GM23338 (cell line): ENCODE data around the gene GPR25. TPM values are rescaled to one million over a fixed set of nuclear protein-coding genes. Genes with fewer than 3 reads are reported as not detected.

ENCODE experiments used
- ATAC-seq: fragments of 200-7000 bp; cut with Tn5 transposase; 3 replicates; pipeline ENCODE4 v1.9.1; 2020
- DNase-seq: peaks from one replicate; pipeline ENCODE4 v3.0.0-alpha.2; 2015; ENCODE audit warnings: low spot score
- H2AFZ ChIP-seq: fragments of 200-600 bp; sonication (generic); 2 replicates; pipeline ENCODE4 v1.8.0; 2016; ENCODE audit warnings: antibody characterized with exemption, mild to moderate bottlenecking, moderate library complexity
- H3F3A ChIP-seq: fragments of 200-600 bp; sonication (generic); replicated peaks from 2 replicates; pipeline ENCODE4 v1.8.0; 2017; ENCODE audit warnings: antibody characterized with exemption, mixed run types, low read depth
- H3K27ac ChIP-seq: fragments of 200-600 bp; sonication (generic); 2 replicates; pipeline ENCODE4 v1.6.1; 2016; ENCODE audit warnings: low read depth
- H3K27me3 ChIP-seq: fragments of 200-600 bp; sonication (generic); 2 replicates; pipeline ENCODE4 v1.8.0; 2016; ENCODE audit warnings: mild to moderate bottlenecking, mixed run types, moderate library complexity; ENCODE audit not compliant: insufficient read depth
- H3K36me3 ChIP-seq: fragments of 200-600 bp; sonication (generic); 2 replicates; pipeline ENCODE4 v1.8.0; 2016; ENCODE audit warnings: mild to moderate bottlenecking; ENCODE audit not compliant: insufficient read depth
- H3K4me1 ChIP-seq: fragments of 200-600 bp; sonication (generic); 2 replicates; pipeline ENCODE4 v1.8.0; 2016; ENCODE audit warnings: mild to moderate bottlenecking, moderate library complexity; ENCODE audit not compliant: insufficient read depth
- H3K4me2 ChIP-seq: fragments of 200-600 bp; sonication (generic); 2 replicates; pipeline ENCODE4 v1.7.1; 2017; ENCODE audit warnings: mixed run types
- H3K4me3 ChIP-seq: fragments of 200-600 bp; sonication (generic); 2 replicates; pipeline ENCODE4 v1.6.1; 2016; ENCODE audit warnings: mixed run types
- H3K79me2 ChIP-seq: fragments of 200-600 bp; sonication (generic); replicated peaks from 2 replicates; pipeline ENCODE4 v1.8.0; 2017; ENCODE audit warnings: mild to moderate bottlenecking; ENCODE audit not compliant: insufficient read depth
- H3K9me2 ChIP-seq: fragments of 200-600 bp; sonication (generic); 2 replicates; pipeline ENCODE4 v1.8.0; 2017; ENCODE audit not compliant: insufficient read depth
- H4K20me1 ChIP-seq: fragments of 200-600 bp; sonication (generic); replicated peaks from 2 replicates; pipeline ENCODE4 v1.8.0; 2017; ENCODE audit warnings: mild to moderate bottlenecking; ENCODE audit not compliant: insufficient read depth
- H3K27ac Mint-ChIP-seq: 2 replicates; pipeline ENCODE4 v1.8.0; 2020; ENCODE audit warnings: inconsistent platforms, mild to moderate bottlenecking, moderate library complexity, mixed read lengths
- H3K27me3 Mint-ChIP-seq: 3 replicates; pipeline ENCODE4 v1.8.0; 2022; ENCODE audit warnings: low read depth, mild to moderate bottlenecking, moderate library complexity, mixed read lengths, inconsistent platforms; ENCODE audit not compliant: insufficient read depth, poor library complexity
- H3K36me3 Mint-ChIP-seq: 3 replicates; pipeline ENCODE4 v1.8.0; 2021; ENCODE audit warnings: low read depth, mild to moderate bottlenecking, inconsistent platforms, moderate library complexity, mixed read lengths
- H3K4me1 Mint-ChIP-seq: 3 replicates; pipeline ENCODE4 v1.8.0; 2020; ENCODE audit warnings: mild to moderate bottlenecking, inconsistent platforms, mixed read lengths
- H3K4me3 Mint-ChIP-seq: 3 replicates; pipeline ENCODE4 v1.8.0; 2021; ENCODE audit warnings: moderate library complexity, mild to moderate bottlenecking, inconsistent platforms, mixed read lengths
- H3K9me3 Mint-ChIP-seq: 3 replicates; pipeline ENCODE4 v1.8.0; 2020; ENCODE audit warnings: moderate library complexity, mild to moderate bottlenecking, inconsistent platforms, mixed read lengths
- CREB1 ChIP-seq: fragments of 250-450 bp; sonication (Bioruptor Pico); IDR thresholded peaks from 2 replicates; pipeline ENCODE4 v1.5.0; 2020; ENCODE audit warnings: low read depth, mild to moderate bottlenecking, moderate library complexity
- EZH2phosphoT487 ChIP-seq: fragments of 200-600 bp; sonication (generic); IDR thresholded peaks from one replicate; pipeline ENCODE4 v1.8.1; 2018; ENCODE audit warnings: antibody characterized with exemption; ENCODE audit not compliant: unreplicated experiment
- JUNB ChIP-seq: IDR thresholded peaks from one replicate; pipeline ENCODE4 v1.6.1; 2016; ENCODE audit warnings: antibody characterized with exemption; ENCODE audit not compliant: unreplicated experiment
- NANOG ChIP-seq: IDR thresholded peaks from 2 replicates; pipeline ENCODE4 v1.6.1; 2016; ENCODE audit warnings: antibody characterized with exemption, borderline replicate concordance
- POLR2AphosphoS5 ChIP-seq: IDR thresholded peaks from 2 replicates; pipeline ENCODE4 v1.6.1; 2016; ENCODE audit warnings: antibody characterized with exemption, low read depth
- STAT1 ChIP-seq: IDR thresholded peaks from one replicate; pipeline ENCODE4 v1.6.1; 2016; ENCODE audit warnings: antibody characterized with exemption; ENCODE audit not compliant: unreplicated experiment
- ZNF331 ChIP-seq: fragments of 250-450 bp; sonication (Bioruptor Pico); IDR thresholded peaks from 2 replicates; pipeline ENCODE4 v1.5.0; 2020; ENCODE audit warnings: low read depth, mild to moderate bottlenecking, moderate library complexity
- polyA plus RNA-seq: library from polyadenylated mRNA; unstranded; fragments of >200 nt; fragmentation: Nextera tagmentation; extraction: Ambion mirVana; gene quantifications from 2 replicates; pipeline ENCODE4 v1.2.1, GENCODE V29; 2016
- total RNA-seq: library from RNA; depleted of rRNA; stranded (reverse); fragments of >200 nt; shearing (Covaris generic); gene quantifications from 2 replicates; pipeline ENCODE4 v1.2.3, GENCODE V29; 2014
- TF ChIP-seq, protein P1 (sequence below): IDR thresholded peaks from one replicate; pipeline ENCODE4 v1.6.1; 2018; ENCODE audit warnings: antibody characterized with exemption; ENCODE audit not compliant: unreplicated experiment
- TF ChIP-seq, protein P2 (sequence below): fragments of 250-450 bp; sonication (Bioruptor Pico); IDR thresholded peaks from 2 replicates; pipeline ENCODE4 v1.5.0; 2020; ENCODE audit warnings: mild to moderate bottlenecking, moderate library complexity
- TF ChIP-seq, protein P3 (sequence below): IDR thresholded peaks from 2 replicates; pipeline ENCODE4 v1.6.1; 2016; ENCODE audit warnings: antibody characterized with exemption

The GPR25 gene
- total and polyA plus RNA-seq, 2 experiments from 2014 or later, result not detected

DNA sequence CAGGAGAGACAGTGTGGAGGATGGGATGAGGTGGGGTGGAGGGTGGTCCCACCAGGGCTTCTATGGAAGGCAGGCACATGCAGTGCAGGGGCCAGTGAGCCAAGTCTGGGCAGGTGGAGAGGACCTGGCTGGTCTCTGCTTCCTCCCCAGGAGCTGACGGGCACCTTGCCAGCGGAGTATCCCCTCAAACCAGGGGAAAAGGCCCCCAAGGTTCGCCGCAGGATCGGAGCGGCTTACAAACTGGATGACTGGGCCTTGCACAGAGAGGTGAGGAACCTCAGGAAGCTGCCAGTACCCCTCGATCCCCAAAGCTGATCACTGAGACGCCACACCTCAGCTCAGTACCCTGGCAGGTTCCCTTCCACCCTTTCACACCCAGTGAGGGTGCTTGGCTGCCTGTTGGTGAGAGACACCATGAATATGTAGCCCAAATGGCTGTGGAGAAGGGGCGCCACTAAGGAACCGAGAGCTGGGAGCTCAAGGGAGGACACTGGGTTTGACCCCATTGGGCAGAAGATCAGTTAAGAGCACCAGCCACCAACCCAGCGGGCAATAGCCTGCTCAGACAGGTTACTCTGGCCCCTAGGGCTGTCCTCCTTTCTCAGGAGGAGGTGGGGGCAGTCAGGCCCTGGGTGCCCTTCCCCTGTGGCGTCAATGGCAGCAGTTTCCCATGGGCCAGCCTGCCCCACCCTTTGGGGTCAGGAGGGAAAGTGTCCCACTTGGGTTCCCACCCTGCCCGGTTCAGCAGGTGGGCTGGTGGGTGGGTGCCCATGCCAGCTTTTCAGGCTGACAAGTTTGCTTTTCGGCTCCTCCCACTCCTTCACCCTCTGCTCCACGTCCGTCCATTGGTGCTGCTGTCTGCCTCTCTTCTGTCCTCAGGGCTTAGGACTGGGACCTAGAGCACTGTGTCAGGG, 27.4 kb downstream of the GPR25 start:
- Histone ChIP-seq H2AFZ (no peak overlapping the region), H3K4me3 (no peak overlapping the region), H3K4me1 (peaks cover 18% of the 10 kb centered on the region), H3K9me2 (no peaks in the 10 kb centered on the region), H3F3A (no peaks in the 10 kb centered on the region), H3K27me3 (no peaks in the 10 kb centered on the region), H3K36me3 (peaks cover 5% of the 10 kb centered on the region; the same call in 1 of the 2 replicates), H3K27ac (no peak overlapping the region), H4K20me1 (no peaks in the 10 kb centered on the region; the same call in none of the 2 replicates), H3K79me2 (peaks cover 30% of the 10 kb centered on the region), H3K4me2 (no peak overlapping the region)
- Mint-ChIP-seq H3K27me3 (peaks cover 9% of the 10 kb centered on the region), H3K9me3 (no peaks in the 10 kb centered on the region), H3K27ac (no peak overlapping the region), H3K36me3 (peaks cover 67% of the 10 kb centered on the region), H3K4me3 (no peak overlapping the region), H3K4me1 (peaks cover 30% of the 10 kb centered on the region)
- DNase-seq (no peak), ATAC-seq (no peak)
- no peak for TF ChIP-seq CREB1

DNA sequence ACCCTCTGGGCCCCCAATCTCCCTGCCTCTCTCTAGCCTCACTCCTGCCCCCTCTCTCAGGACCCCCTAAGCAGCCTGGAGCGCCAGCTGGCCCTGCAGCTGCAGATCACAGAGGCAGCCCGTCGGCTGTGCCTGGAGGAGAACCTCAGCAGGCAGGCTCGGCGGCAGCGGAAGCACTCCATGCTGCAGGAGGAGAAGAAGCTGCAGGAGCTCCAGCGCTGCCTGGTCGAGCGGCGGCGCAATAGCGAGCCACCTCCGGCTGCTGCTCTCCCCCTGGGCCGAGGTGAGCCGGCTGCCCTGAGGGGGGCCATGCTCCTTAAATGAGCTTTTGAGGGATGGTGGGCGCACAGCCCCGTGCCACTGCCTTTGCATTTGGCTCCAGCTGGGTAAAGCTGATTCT, 28.1 kb downstream of the GPR25 start:
- H3K4me3 ChIP-seq, result no peak overlapping the region
- H4K20me1 ChIP-seq, result no peaks in the 10 kb centered on the region; the same call in none of the 2 replicates
- H3F3A ChIP-seq, result no peaks in the 10 kb centered on the region
- H3K4me2 ChIP-seq, result no peak overlapping the region
- H3K27ac ChIP-seq, result no peak overlapping the region
- Mint-ChIP-seq H3K4me1 (peaks cover 23% of the 10 kb centered on the region), H3K27ac (no peak overlapping the region), H3K27me3 (peaks cover 9% of the 10 kb centered on the region), H3K36me3 (peaks cover 67% of the 10 kb centered on the region), H3K9me3 (no peaks in the 10 kb centered on the region), H3K4me3 (no peak overlapping the region)
- peaks cover 5% of the 10 kb centered on the region; the same call in 1 of the 2 replicates for H3K36me3 ChIP-seq
- H3K9me2 ChIP-seq, result no peaks in the 10 kb centered on the region
- no peak overlapping the region for H2AFZ ChIP-seq
- ATAC-seq (no peak), DNase-seq (no peak)
- no peaks in the 10 kb centered on the region for H3K27me3 ChIP-seq
- H3K4me1 ChIP-seq, result peaks cover 11% of the 10 kb centered on the region; the same call in 1 of the 2 replicates
- peaks cover 24% of the 10 kb centered on the region for H3K79me2 ChIP-seq
- TF ChIP-seq STAT1 (no peak), CREB1 (no peak), ZNF331 (CRISPR knock-in tag) (no peak), EZH2phosphoT487 (no peak), POLR2AphosphoS5 (no peak), JUNB (no peak), NANOG (no peak)
- TF ChIP-seq, protein P1, sequence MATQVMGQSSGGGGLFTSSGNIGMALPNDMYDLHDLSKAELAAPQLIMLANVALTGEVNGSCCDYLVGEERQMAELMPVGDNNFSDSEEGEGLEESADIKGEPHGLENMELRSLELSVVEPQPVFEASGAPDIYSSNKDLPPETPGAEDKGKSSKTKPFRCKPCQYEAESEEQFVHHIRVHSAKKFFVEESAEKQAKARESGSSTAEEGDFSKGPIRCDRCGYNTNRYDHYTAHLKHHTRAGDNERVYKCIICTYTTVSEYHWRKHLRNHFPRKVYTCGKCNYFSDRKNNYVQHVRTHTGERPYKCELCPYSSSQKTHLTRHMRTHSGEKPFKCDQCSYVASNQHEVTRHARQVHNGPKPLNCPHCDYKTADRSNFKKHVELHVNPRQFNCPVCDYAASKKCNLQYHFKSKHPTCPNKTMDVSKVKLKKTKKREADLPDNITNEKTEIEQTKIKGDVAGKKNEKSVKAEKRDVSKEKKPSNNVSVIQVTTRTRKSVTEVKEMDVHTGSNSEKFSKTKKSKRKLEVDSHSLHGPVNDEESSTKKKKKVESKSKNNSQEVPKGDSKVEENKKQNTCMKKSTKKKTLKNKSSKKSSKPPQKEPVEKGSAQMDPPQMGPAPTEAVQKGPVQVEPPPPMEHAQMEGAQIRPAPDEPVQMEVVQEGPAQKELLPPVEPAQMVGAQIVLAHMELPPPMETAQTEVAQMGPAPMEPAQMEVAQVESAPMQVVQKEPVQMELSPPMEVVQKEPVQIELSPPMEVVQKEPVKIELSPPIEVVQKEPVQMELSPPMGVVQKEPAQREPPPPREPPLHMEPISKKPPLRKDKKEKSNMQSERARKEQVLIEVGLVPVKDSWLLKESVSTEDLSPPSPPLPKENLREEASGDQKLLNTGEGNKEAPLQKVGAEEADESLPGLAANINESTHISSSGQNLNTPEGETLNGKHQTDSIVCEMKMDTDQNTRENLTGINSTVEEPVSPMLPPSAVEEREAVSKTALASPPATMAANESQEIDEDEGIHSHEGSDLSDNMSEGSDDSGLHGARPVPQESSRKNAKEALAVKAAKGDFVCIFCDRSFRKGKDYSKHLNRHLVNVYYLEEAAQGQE, result no peak
- TF ChIP-seq, protein P2, sequence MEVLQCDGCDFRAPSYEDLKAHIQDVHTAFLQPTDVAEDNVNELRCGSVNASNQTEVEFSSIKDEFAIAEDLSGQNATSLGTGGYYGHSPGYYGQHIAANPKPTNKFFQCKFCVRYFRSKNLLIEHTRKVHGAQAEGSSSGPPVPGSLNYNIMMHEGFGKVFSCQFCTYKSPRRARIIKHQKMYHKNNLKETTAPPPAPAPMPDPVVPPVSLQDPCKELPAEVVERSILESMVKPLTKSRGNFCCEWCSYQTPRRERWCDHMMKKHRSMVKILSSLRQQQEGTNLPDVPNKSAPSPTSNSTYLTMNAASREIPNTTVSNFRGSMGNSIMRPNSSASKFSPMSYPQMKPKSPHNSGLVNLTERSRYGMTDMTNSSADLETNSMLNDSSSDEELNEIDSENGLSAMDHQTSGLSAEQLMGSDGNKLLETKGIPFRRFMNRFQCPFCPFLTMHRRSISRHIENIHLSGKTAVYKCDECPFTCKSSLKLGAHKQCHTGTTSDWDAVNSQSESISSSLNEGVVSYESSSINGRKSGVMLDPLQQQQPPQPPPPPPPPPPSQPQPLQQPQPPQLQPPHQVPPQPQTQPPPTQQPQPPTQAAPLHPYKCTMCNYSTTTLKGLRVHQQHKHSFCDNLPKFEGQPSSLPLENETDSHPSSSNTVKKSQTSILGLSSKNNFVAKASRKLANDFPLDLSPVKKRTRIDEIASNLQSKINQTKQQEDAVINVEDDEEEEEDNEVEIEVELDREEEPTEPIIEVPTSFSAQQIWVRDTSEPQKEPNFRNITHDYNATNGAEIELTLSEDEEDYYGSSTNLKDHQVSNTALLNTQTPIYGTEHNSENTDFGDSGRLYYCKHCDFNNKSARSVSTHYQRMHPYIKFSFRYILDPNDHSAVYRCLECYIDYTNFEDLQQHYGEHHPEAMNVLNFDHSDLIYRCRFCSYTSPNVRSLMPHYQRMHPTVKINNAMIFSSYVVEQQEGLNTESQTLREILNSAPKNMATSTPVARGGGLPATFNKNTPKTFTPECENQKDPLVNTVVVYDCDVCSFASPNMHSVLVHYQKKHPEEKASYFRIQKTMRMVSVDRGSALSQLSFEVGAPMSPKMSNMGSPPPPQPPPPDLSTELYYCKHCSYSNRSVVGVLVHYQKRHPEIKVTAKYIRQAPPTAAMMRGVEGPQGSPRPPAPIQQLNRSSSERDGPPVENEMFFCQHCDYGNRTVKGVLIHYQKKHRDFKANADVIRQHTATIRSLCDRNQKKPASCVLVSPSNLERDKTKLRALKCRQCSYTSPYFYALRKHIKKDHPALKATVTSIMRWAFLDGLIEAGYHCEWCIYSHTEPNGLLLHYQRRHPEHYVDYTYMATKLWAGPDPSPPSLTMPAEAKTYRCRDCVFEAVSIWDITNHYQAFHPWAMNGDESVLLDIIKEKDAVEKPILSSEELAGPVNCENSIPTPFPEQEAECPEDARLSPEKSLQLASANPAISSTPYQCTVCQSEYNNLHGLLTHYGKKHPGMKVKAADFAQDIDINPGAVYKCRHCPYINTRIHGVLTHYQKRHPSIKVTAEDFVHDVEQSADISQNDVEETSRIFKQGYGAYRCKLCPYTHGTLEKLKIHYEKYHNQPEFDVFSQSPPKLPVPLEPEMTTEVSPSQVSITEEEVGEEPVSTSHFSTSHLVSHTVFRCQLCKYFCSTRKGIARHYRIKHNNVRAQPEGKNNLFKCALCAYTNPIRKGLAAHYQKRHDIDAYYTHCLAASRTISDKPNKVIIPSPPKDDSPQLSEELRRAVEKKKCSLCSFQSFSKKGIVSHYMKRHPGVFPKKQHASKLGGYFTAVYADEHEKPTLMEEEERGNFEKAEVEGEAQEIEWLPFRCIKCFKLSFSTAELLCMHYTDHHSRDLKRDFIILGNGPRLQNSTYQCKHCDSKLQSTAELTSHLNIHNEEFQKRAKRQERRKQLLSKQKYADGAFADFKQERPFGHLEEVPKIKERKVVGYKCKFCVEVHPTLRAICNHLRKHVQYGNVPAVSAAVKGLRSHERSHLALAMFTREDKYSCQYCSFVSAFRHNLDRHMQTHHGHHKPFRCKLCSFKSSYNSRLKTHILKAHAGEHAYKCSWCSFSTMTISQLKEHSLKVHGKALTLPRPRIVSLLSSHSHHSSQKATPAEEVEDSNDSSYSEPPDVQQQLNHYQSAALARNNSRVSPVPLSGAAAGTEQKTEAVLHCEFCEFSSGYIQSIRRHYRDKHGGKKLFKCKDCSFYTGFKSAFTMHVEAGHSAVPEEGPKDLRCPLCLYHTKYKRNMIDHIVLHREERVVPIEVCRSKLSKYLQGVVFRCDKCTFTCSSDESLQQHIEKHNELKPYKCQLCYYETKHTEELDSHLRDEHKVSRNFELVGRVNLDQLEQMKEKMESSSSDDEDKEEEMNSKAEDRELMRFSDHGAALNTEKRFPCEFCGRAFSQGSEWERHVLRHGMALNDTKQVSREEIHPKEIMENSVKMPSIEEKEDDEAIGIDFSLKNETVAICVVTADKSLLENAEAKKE (CRISPR knock-in tag), result no peak
- TF ChIP-seq, protein P3, sequence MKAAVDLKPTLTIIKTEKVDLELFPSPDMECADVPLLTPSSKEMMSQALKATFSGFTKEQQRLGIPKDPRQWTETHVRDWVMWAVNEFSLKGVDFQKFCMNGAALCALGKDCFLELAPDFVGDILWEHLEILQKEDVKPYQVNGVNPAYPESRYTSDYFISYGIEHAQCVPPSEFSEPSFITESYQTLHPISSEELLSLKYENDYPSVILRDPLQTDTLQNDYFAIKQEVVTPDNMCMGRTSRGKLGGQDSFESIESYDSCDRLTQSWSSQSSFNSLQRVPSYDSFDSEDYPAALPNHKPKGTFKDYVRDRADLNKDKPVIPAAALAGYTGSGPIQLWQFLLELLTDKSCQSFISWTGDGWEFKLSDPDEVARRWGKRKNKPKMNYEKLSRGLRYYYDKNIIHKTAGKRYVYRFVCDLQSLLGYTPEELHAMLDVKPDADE, result no peak
